Astrocyte (in vitro differentiated cells and primary cell): ENCODE measurements around the gene ITPR2. TPM values are rescaled to one million over a fixed set of nuclear protein-coding genes. Genes with fewer than 3 reads are reported as not detected.

Experiments used
- DNase-seq: peaks from one replicate; pipeline ENCODE4 v3.0.0-alpha.2; 2010; ENCODE audit warnings: low read depth
- FAIRE-seq: peaks from 2 replicates; lab custom pipeline; 2011; peaks lifted over from hg19 to GRCh38; lab: Jason Lieb, UNC
- H2AFZ ChIP-seq: 2 replicates; pipeline ENCODE4 v1.6.0; 2012; ENCODE audit warnings: low read depth, low read length, inconsistent platforms
- H3K27ac ChIP-seq: 2 replicates; pipeline ENCODE4 v1.5.1; 2011; ENCODE audit warnings: low read depth, low read length, inconsistent platforms
- H3K27me3 ChIP-seq: 2 replicates; pipeline ENCODE4 v1.6.0; 2011; ENCODE audit warnings: low read length, inconsistent platforms; ENCODE audit not compliant: insufficient read depth
- H3K36me3 ChIP-seq: 2 replicates; pipeline ENCODE4 v1.5.1; 2011; ENCODE audit warnings: low read length, inconsistent platforms; ENCODE audit not compliant: insufficient read depth
- H3K4me1 ChIP-seq: 2 replicates; pipeline ENCODE4 v1.5.1; 2011; ENCODE audit warnings: low read length, inconsistent platforms; ENCODE audit not compliant: insufficient read depth
- H3K4me2 ChIP-seq: 2 replicates; pipeline ENCODE4 v1.6.0; 2012; ENCODE audit warnings: low read length, inconsistent platforms
- H3K4me3 ChIP-seq: 2 replicates; pipeline ENCODE4 v1.5.1; 2011; ENCODE audit warnings: low read depth, mild to moderate bottlenecking, low read length, inconsistent platforms; ENCODE audit not compliant: insufficient read depth
- H3K79me2 ChIP-seq: 2 replicates; pipeline ENCODE4 v1.6.0; 2012; ENCODE audit warnings: mild to moderate bottlenecking, low read length, inconsistent platforms; ENCODE audit not compliant: insufficient read depth
- H3K9ac ChIP-seq: 2 replicates; pipeline ENCODE4 v1.6.0; 2012; ENCODE audit warnings: mild to moderate bottlenecking, low read length, inconsistent platforms
- H3K9me3 ChIP-seq: 2 replicates; pipeline ENCODE4 v1.5.1; 2012; ENCODE audit warnings: low read depth, mild to moderate bottlenecking, low read length, inconsistent platforms; ENCODE audit not compliant: insufficient read depth
- H4K20me1 ChIP-seq: 2 replicates; pipeline ENCODE4 v1.6.0; 2012; ENCODE audit warnings: low read length, inconsistent platforms; ENCODE audit not compliant: insufficient read depth
- H3K27ac Mint-ChIP-seq: one replicate; pipeline ENCODE4 v1.8.0; 2021; ENCODE audit warnings: mild to moderate bottlenecking, mixed read lengths; ENCODE audit not compliant: unreplicated experiment
- H3K27me3 Mint-ChIP-seq: one replicate; pipeline ENCODE4 v1.8.0; 2021; ENCODE audit warnings: low read depth, mixed read lengths; ENCODE audit not compliant: unreplicated experiment
- H3K36me3 Mint-ChIP-seq: one replicate; pipeline ENCODE4 v1.8.0; 2021; ENCODE audit warnings: low read depth, mixed read lengths; ENCODE audit not compliant: unreplicated experiment
- H3K4me1 Mint-ChIP-seq: one replicate; pipeline ENCODE4 v1.8.0; 2021; ENCODE audit warnings: low read depth, mixed read lengths; ENCODE audit not compliant: unreplicated experiment
- H3K4me3 Mint-ChIP-seq: one replicate; pipeline ENCODE4 v1.8.0; 2021; ENCODE audit warnings: mild to moderate bottlenecking, moderate library complexity, mixed read lengths; ENCODE audit not compliant: unreplicated experiment
- H3K9me3 Mint-ChIP-seq: one replicate; pipeline ENCODE4 v1.8.0; 2021; ENCODE audit warnings: mild to moderate bottlenecking, mixed read lengths; ENCODE audit not compliant: unreplicated experiment
- EZH2 ChIP-seq: IDR thresholded peaks from 2 replicates; pipeline ENCODE4 v1.6.1; 2012; ENCODE audit warnings: mild to moderate bottlenecking, low read length, inconsistent platforms; ENCODE audit not compliant: insufficient read depth
- total RNA-seq: library from RNA; stranded (reverse); gene quantifications from 2 replicates; pipeline ENCODE4 v1.2.1, GENCODE V29; 2021
- TF ChIP-seq, protein P1 (sequence below): IDR thresholded peaks from 2 replicates; pipeline ENCODE4 v1.5.1; 2011; ENCODE audit warnings: low read depth, mild to moderate bottlenecking, inconsistent platforms, low read length, moderate library complexity; ENCODE audit not compliant: insufficient read depth

The ITPR2 gene
- total RNA-seq, 1 donor from 2014 or later, result 24.4 TPM

GRCh38 chr12:26290565-26290964 is 542.4 kb downstream of the ITPR2 start:
- Mint-ChIP-seq H3K36me3 (no peaks in the 10 kb centered on the region), H3K9me3 (no peaks in the 10 kb centered on the region), H3K4me3 (no peak overlapping the region), H3K27ac (no peak overlapping the region), H3K27me3 (no peaks in the 10 kb centered on the region), H3K4me1 (peaks cover 11% of the 10 kb centered on the region)
- Histone ChIP-seq H3K9me3 (no peaks in the 10 kb centered on the region), H3K27ac (no peak overlapping the region), H3K4me1 (no peaks in the 10 kb centered on the region), H4K20me1 (no peaks in the 10 kb centered on the region), H3K36me3 (no peaks in the 10 kb centered on the region), H2AFZ (no peak overlapping the region), H3K9ac (no peak overlapping the region), H3K4me3 (no peak overlapping the region), H3K27me3 (no peaks in the 10 kb centered on the region), H3K79me2 (no peaks in the 10 kb centered on the region), H3K4me2 (no peak overlapping the region)
- DNase-seq (no peak), FAIRE-seq (no peak)
- no peak for TF ChIP-seq EZH2
- TF ChIP-seq, protein P1, sequence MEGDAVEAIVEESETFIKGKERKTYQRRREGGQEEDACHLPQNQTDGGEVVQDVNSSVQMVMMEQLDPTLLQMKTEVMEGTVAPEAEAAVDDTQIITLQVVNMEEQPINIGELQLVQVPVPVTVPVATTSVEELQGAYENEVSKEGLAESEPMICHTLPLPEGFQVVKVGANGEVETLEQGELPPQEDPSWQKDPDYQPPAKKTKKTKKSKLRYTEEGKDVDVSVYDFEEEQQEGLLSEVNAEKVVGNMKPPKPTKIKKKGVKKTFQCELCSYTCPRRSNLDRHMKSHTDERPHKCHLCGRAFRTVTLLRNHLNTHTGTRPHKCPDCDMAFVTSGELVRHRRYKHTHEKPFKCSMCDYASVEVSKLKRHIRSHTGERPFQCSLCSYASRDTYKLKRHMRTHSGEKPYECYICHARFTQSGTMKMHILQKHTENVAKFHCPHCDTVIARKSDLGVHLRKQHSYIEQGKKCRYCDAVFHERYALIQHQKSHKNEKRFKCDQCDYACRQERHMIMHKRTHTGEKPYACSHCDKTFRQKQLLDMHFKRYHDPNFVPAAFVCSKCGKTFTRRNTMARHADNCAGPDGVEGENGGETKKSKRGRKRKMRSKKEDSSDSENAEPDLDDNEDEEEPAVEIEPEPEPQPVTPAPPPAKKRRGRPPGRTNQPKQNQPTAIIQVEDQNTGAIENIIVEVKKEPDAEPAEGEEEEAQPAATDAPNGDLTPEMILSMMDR, result no peak

DNA sequence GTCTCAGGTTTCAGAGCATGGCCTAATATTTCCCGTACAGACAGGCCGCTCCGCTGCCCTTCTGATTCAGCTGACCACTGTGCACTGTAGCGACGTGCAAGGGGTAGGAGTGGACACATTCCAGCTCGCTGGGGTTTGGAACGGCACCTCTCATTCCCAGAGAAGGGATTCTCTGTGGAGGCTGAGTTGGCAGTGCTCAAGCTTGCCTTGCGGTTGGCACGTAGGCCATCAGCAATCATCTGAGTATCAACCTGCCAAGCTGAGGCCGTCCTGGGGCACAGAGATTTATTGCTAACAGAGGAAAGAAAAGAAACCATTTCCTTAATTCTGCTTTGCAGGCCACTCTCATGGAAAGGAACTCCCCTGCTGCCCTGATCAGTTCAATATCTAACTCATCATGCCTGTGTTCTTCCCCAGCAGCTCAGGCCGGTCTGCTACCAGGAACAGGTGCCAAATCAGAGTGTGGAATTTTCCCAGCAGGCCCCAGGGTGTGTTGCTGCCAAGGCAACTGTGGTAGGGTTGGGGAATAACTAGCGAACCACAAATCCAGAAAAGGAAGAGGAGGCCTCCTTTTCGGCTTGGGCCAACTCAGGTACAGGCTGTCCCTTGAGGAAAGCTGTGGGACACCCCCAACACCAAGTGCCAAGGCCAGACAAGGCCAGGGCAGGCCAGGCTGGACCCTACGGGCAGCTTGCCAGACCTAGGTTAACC is 545.2 kb downstream of the ITPR2 start:
- Histone ChIP-seq H3K9ac (no peak overlapping the region), H3K36me3 (no peaks in the 10 kb centered on the region), H3K4me1 (no peaks in the 10 kb centered on the region), H3K4me3 (no peak overlapping the region), H4K20me1 (no peaks in the 10 kb centered on the region), H3K27me3 (no peaks in the 10 kb centered on the region), H2AFZ (no peak overlapping the region), H3K27ac (peak overlapping the region; percentile 22), H3K79me2 (no peaks in the 10 kb centered on the region), H3K4me2 (no peak overlapping the region), H3K9me3 (no peaks in the 10 kb centered on the region)
- DNase-seq, result peak; percentile 94
- Mint-ChIP-seq H3K27me3 (peaks cover 5% of the 10 kb centered on the region), H3K36me3 (no peaks in the 10 kb centered on the region), H3K4me1 (peaks cover under 1% of the 10 kb centered on the region), H3K27ac (no peak overlapping the region), H3K9me3 (no peaks in the 10 kb centered on the region), H3K4me3 (no peak overlapping the region)
- no peak for FAIRE-seq
- TF ChIP-seq, protein P1, result no peak
- TF ChIP-seq EZH2, result no peak

Other genes starting within 250 kb of the ITPR2 start
- 29.6 and 33.7 TPM in 2 replicates for gene INTS13, start 104.8 kb upstream of the ITPR2 start, total RNA-seq
- 36.7 and 39.2 TPM in 2 replicates for gene FGFR1OP2, start 105.3 kb upstream of the ITPR2 start, total RNA-seq
- gene TM7SF3, start 181.2 kb upstream of the ITPR2 start, total RNA-seq, result 93.2 and 104 TPM in 2 replicates
- gene MED21, start 189.4 kb upstream of the ITPR2 start, total RNA-seq, result 44.8 and 47.3 TPM in 2 replicates
- gene C12orf71, start 249.4 kb upstream of the ITPR2 start, total RNA-seq, result not detected in 2 replicates